GM18873 (cell line): ENCODE measurements around the gene BRPF1.

Experiments
- ATAC-seq: cut with Tn5 transposase; IDR thresholded peaks from one replicate; pipeline ENCODE4 v1.9.1; 2021; ENCODE audit warnings: mild to moderate bottlenecking, moderate library complexity, moderate number of reproducible peaks; ENCODE audit not compliant: unreplicated experiment, low FRiP score

BRPF1 gene, protein sequence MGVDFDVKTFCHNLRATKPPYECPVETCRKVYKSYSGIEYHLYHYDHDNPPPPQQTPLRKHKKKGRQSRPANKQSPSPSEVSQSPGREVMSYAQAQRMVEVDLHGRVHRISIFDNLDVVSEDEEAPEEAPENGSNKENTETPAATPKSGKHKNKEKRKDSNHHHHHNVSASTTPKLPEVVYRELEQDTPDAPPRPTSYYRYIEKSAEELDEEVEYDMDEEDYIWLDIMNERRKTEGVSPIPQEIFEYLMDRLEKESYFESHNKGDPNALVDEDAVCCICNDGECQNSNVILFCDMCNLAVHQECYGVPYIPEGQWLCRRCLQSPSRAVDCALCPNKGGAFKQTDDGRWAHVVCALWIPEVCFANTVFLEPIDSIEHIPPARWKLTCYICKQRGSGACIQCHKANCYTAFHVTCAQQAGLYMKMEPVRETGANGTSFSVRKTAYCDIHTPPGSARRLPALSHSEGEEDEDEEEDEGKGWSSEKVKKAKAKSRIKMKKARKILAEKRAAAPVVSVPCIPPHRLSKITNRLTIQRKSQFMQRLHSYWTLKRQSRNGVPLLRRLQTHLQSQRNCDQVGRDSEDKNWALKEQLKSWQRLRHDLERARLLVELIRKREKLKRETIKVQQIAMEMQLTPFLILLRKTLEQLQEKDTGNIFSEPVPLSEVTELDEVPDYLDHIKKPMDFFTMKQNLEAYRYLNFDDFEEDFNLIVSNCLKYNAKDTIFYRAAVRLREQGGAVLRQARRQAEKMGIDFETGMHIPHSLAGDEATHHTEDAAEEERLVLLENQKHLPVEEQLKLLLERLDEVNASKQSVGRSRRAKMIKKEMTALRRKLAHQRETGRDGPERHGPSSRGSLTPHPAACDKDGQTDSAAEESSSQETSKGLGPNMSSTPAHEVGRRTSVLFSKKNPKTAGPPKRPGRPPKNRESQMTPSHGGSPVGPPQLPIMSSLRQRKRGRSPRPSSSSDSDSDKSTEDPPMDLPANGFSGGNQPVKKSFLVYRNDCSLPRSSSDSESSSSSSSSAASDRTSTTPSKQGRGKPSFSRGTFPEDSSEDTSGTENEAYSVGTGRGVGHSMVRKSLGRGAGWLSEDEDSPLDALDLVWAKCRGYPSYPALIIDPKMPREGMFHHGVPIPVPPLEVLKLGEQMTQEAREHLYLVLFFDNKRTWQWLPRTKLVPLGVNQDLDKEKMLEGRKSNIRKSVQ (N-terminal part only)

DNA sequence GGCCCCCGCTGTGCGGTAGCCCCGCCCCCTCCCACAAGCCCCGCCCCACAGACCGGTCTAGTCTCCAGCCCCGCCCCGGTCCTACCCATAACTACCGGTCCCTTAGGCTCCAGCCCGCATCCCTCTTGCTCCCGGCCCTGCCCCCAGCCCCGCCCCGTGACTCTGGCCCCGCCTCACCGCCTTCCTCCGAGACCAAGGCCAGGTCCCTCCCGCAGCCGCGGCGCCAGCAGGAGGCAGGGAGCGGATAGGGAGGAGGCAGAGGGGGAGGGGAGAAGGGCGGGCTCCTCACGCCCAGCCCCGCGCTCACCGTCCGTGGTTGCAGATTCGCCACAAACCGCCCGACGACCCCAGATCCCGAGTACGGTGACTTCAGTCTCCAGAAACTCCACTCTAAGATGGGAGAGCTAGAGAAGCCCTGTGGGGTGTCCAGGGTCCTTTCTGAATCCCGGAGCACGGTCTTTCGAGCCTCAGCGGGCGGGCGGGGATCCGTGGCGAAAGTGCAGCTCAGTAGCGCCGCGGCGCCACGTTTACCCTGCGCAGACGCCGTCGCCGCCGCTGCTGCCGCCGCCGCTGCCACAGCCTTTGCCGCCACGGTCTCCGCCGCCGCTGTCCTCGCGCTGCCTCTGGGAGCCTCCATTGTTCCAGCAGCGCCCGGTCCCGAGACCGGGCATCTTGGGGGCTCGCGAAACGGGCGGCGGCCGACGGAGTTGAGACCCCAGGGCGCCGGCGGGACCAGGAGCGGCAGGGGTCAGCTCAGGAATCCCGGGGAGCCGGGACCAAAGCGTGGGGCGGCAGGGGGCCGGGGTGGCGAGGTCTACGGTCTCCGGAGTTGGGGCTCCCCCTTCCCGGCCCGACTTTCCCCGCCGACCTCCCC is at the start of gene BRPF1:
TSS of gene BRPF1 (plus strand) at position 530 of the 874 bp plus-strand sequence. CDS start 2,406 bp downstream, outside the sequence.
- ATAC-seq, result peak; percentile 71

DNA sequence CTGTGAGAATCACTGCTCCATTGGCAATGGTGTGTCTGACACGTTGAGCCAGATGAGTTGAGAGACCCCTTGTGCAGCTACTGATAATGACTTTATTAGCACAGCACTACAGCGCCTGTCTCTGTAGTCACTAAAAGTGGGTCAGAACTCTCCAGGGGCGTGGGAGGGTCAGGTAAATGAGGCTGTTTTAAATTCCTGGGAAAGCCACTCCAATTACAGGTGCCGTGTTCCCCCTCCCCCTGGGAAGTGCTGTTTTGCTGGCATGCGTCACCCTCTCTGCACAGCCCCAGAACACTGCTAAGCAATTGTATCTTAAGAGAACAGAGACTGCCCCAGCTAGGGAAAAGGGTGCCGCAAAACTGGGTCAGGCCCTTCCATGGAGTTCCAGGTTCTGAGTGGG is 49.4 kb upstream of the BRPF1 start:
- no peak for ATAC-seq

DNA sequence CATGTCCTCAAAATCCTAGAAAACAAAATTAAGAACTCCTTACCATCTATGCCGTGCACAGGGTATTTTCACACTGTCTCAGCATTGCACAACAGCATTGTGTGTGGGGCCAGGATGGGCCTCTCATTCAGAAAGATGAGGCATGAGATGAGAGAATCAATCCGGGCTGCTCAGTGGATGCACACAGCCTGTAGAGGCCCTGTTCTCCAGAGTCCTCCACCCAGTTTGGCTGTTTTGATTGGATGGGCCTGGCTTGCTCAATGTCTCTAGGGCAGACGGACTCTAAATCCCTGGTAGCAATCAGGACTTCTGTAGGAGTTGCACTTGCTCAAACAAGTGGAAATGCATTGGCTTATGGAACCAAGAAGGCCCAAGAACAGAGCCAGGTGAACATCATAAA is 48.1 kb upstream of the BRPF1 start:
- ATAC-seq, result no peak

DNA sequence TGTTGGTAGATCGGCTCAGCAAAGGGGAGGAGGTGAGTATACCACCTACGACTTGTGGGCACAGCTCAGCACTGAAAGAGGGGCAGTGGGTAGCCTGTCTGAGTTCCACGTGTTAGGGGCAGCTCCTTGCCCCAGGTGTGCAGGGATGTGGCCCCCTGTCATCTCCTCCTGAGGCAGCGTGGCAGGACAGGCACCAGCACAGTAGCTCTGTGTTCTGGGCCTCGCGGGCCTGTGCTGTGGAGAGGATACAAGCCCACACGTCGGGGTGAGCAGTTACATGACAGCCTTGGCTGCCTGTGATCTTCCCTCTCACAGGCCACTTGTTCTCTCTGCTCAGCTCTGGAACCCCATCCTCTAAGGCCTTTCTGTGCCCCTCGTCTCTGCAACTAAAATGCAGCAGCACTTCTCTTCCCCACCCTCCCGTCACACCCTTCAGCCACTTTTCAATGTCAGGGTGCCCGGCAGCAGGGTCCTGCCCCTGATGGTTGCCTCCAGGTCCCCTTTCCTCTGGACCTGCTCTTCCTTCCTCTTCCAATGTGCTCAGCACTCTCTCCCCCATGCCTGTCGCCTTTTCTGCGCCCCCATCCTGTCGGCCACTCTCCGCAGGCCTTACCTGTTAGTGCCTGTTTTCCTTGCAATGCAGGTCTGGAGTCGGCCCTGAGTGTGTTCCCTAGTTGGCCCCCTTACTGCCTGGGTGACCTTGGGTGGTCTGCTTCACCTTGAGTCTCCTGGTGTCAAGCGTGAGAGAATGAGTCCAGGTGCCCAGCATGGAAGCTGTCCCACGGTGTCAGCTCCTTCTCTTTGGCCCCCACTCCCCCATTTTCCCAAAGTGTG is 46.1 kb upstream of the BRPF1 start:
- no peak for ATAC-seq

DNA sequence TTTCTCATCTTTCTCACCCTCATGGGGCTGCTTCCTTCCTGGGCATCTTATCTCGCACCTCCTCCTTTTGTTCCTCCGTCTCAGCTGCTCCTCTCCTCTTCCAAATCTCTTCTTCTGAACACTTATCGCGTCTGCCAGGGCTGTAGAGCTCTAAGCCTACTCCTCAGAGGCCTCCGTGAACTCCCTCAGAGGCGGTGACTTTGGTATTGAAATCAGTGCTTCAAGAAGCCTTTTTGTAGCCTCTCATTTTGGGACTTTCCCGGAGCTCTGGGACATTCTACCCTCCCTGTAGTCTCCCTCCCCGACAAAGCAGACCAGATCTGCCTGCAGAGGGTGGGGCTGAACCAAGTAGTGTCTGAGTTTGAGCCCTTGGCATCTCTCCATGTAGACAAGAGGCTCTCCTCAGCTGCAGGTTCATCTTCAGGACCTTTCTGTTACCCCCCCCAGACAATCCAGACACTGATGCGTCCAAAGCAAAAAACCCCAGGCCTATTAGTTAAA is 45.4 kb upstream of the BRPF1 start:
- ATAC-seq, result no peak

DNA sequence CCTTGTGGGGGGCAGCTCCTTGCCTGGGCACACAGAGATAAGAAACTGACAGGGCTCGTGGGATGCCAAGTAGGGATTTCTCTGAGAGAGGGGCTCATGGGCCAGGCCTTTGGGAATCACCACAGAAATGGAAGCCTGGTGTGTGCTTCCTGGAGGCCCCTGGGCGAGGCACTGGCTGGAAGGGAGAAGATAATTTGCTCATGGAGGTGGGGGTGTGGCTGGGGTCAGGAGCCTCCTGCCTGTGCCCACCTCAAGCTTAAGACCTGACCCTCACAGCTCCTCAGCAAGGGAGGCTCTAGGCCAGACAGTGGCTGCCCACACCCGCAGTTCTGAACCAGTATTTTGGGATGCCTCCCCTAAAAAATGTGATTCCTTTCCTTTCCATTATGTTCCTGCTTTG is 44.8 kb upstream of the BRPF1 start:
- ATAC-seq, result no peak

DNA sequence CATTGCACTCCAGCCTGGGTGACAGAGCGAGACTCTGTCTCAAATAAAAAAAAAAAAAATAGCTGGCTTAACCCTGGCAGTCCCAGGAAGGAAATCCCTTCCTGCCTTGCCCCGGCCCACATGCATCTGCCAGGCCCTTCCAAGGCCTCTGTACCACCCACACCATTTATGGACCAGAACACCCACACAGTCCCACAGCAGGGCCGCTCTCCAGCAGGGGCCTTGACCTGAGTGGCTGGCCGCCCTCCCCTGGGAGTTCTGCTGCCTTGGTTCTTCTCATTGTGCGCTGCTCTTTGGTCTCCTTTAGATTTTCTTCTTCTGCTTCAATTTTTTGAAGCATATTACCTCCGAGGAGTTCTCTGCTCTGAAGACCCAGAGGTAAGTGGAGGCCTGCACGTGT is 44.0 kb upstream of the BRPF1 start:
- ATAC-seq, result no peak

DNA sequence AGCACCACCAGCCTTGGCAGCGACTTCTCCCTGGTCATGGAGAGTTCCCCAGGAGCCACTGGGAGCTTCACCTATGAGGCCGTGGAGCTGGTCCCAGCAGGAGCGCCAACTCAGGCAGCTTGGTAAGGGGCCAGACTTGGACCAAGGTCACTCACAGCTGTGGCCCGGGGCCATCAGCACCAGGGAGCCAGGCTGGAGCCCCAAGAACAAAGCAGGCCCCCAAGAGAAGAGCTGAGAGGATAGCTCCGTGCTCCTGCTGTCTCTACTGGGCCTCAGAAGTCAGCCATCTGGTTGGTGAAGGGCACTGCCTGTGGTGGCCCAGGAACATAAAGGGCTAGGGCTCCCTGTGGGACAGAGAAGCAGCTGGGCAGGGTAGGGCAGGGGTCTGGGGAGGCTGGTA is 42.6 kb upstream of the BRPF1 start:
- ATAC-seq, result no peak

DNA sequence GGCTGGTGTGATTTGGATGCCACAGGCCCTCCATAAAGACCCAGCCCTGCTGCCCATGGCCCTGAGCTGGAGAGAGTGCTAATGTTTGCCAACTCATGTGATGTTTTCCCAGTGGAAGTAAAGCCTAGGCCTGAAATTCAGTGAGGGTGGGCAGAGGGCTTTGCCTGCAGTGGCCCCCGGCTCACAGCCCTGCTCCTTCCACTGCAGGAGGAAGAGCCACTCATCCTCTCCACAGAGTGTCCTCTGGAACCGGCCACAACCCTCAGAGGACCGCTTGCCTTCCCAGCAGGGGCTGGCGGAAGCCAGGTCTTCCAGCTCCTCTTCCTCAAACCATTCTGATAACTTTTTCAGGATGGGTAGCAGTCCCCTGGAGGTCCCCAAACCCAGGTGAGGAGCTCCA is 41.8 kb upstream of the BRPF1 start:
- ATAC-seq, result no peak

DNA sequence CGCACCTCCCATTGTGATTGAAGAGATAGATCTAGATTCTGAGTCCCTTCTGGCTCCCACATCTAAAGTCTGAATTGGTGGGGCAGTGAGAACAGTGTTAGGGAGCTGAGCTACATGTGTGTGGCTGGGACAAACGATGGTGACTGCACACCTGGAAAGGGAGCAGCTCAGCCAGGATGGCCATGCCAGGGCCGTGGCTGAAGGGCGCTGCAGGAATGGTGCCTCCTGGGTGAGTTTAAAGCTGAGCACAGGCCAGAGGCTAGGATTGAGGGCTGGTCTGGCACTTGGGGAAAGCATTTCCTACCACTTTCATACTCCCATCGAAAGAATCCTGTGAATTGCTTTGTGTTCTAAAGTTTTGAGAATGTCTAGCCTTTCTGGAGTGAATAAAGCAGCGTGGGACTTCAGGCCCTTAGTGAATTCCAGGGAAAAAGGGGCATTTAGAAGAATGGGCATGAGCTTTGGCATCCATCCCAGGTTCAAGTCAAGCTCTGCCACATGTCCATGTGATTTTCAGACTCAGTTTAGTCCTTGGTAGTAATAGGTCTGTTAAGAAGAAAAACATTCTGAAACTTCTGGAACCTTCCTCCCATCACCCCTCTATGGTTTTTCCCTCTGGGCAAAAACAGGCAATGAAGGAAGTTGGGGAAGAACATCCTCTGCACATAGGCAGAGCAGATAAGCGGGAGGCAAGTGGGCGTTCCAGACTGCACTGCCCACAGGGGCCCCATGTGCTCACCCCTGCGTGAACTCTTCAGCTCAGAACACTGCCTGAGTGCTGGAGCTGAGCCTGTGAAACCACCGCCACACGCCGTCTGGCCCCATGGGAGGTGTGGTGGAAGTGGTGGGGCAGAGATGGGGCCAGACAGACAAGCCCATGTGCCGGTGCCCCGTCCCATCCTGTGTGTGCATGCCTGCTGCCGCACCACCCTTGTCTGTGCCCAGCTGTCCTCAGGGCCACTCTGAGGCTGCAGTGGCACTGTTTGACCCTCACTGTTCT is 40.8 kb upstream of the BRPF1 start:
- peak; percentile 87 for ATAC-seq

DNA sequence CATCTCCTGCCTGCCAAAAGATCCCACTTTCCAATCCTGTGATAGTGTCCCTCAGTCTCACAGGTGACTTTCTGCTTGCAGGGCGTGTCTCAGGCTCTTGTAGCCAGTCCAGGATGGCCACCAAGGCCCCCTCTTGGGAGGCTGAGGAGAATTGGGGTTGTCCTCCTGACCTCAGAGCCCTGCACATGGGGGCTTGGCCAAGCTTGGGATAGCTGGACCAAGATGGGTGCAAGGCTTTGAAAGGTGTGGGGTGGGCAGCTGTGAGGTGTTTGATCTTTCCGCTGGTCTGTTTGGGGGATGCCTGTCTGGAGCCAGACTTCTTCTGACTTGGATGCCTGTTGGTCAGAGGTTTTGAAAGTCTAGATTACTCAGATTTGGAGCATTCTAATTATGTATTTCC is 39.9 kb upstream of the BRPF1 start:
- no peak for ATAC-seq

DNA sequence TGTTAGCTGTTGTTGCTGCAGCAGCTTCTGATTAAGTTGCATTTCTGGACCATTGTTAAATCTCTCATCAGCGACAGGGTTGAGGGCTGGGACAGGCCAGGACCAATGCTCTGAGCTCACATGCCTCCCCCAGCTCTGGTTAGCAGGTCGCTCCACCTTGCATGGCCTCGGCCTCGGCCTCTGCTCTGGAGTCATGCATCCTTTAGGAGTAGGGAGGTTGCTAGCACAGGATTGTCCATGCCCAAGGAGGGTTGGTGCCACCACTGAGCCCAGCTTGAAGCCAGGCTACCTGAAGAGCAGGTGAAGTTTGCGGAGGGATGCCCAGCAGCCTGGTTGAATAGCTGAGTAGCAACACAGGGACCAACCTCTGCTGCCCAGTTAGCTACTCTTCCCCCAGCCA is 39.1 kb upstream of the BRPF1 start:
- ATAC-seq, result no peak

DNA sequence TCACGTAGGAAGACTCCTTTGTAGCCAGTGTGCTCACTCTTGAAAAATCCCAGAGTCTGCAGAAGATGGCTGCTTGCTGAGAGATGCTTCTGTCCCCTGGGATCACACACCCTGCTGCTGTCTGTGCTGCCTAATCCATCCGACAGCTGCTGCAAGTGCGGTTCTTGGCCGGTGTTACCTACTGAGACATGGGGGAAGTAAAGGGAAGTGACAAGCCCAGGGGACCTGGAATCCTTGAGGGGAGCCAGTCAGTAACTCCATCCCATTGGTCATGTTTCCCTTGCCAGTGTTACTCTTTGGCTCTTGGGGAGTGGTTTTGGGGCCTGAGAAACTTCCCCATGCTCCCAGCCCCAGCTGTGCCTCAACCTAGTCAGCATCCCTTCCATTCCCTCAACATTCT is 36.2 kb upstream of the BRPF1 start:
- ATAC-seq, result no peak

DNA sequence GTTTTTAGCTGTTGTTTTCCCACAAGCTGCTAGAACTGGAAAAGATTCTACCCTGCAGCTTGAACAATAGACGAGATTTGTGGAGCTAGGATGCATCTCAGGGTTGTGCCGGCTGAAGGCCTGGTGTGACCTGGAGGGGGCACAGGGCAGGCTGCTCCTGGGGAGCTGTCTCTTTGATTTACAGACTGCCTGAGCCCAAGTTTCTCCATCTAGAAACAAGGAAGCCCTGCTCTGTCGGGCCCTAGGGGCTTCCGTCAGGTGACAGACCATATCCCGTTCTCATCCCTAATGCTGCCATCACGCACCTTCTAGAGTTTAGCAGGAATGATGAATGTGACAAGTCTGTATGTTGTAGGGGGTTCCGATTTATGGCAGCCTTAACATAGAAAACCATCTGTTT is 35.8 kb upstream of the BRPF1 start:
- ATAC-seq, result no peak

DNA sequence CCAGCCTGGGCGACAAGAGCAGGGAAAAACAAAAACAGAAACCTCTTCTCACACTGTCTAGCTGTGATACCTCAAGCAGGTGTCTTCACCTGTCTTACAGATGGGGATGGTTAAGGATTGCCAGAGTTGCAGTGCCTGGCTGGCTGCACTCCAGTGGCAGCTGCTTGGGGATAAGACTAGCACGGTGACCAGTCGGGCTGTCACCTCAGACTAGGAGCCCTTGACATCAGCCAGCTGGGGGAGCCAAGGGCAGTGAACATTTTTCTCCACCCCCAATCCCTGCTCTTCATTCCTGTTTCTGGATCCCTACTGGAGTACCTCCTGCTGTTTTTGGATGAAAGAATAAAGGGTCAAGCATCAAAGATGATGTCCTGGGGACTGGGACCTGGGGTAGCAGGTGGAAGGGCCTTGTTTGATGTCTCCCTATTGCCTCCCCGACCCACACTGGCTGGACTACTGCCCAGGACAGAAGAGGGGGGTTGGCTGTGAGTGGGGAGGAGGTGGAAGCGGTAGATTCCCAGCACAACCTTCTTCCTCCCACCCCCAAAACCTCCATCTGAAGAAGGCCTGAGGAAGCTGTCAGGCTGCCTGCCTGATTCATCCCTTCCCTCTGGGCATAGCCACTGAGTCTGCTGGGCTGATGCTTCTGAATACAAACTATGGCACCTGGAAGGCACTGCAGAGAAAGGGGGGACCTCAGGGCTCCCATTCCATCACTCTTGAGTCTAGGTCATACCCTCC is 34.9 kb upstream of the BRPF1 start:
- ATAC-seq, result no peak

DNA sequence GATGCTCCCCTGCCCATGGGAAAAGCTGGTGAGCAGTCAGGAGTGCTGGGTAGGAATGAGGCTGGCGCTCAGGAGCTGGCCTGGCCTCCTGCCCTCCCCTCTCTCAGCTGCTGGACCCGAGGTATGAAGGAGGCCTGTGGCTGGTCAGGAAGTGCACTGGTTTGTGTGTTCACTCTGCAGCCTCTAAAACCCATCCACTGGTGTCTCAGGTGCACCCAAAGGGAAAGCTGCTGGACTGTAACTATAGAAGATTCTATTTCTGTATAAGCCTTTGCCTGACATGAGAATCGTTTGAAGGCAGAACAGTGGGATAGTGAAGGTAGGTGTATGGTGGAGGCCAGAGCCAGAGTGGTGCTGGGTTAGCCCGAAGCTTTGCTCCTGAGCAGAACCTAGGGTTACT is 33.6 kb upstream of the BRPF1 start:
- ATAC-seq, result no peak

DNA sequence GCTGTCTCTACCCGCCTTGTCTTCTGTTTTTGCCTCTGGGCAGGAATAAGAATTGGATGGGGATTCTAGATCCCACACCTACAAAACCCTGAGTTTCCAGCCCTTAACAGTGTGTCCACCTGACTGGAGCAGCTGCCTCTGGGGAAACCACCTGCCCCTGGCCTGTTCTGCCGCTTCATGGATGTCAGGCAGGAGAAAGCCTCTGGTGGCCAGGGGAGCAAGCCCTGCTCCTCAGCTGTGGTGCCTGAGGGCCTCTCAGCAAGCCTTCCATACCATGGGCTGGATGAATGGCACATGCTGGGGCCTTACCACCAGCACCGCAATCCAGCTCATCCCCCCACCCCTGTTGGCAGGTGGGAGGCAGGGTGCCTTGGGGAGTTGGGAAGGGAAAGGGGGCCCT is 33.2 kb upstream of the BRPF1 start:
- no peak for ATAC-seq
